H9 (cell line): ENCODE measurements around the gene BCAS3. TPM values are rescaled to one million over a fixed set of nuclear protein-coding genes. Genes with fewer than 3 reads are reported as not detected.

Experiments
- DNase-seq: peaks from one replicate; pipeline ENCODE4 v3.0.0-alpha.2; 2017
- H2AFZ ChIP-seq: one replicate; pipeline ENCODE4 v1.6.1; 2013; ENCODE audit warnings: mild to moderate bottlenecking, low read length, control low read depth, moderate library complexity
- H2AK5ac ChIP-seq: 2 replicates; pipeline ENCODE4 v1.6.1; 2013; ENCODE audit warnings: low read length, control low read depth, mixed read lengths; ENCODE audit not compliant: insufficient read length
- H2BK120ac ChIP-seq: one replicate; pipeline ENCODE4 v1.6.1; 2013; ENCODE audit warnings: low read depth, mild to moderate bottlenecking, low read length, control low read depth, inconsistent platforms; ENCODE audit not compliant: poor library complexity, severe bottlenecking
- H2BK12ac ChIP-seq: 2 replicates; pipeline ENCODE4 v1.6.1; 2013; ENCODE audit warnings: low read length, control low read depth, mixed read lengths, low read depth; ENCODE audit not compliant: insufficient read length
- H2BK15ac ChIP-seq: 2 replicates; pipeline ENCODE4 v1.6.1; 2013; ENCODE audit warnings: low read depth, low read length, control low read depth
- H2BK20ac ChIP-seq: one replicate; pipeline ENCODE4 v1.6.1; 2013; ENCODE audit warnings: low read depth, mild to moderate bottlenecking, low read length, control low read depth, inconsistent platforms; ENCODE audit not compliant: poor library complexity, severe bottlenecking
- H2BK5ac ChIP-seq: 2 replicates; pipeline ENCODE4 v1.6.1; 2013; ENCODE audit warnings: low read length, control low read depth, mixed read lengths; ENCODE audit not compliant: insufficient read length
- H3K14ac ChIP-seq: 2 replicates; pipeline ENCODE4 v1.6.1; 2013; ENCODE audit warnings: low read length, control low read depth; ENCODE audit not compliant: insufficient read depth
- H3K18ac ChIP-seq: 2 replicates; pipeline ENCODE4 v1.6.1; 2013; ENCODE audit warnings: low read depth, mild to moderate bottlenecking, mixed read lengths, low read length, control low read depth; ENCODE audit not compliant: insufficient read length
- H3K23ac ChIP-seq: 2 replicates; pipeline ENCODE4 v1.6.1; 2013; ENCODE audit warnings: low read length, control low read depth, mixed read lengths, low read depth; ENCODE audit not compliant: insufficient read length
- H3K23me2 ChIP-seq: 2 replicates; pipeline ENCODE4 v1.6.1; 2013; ENCODE audit warnings: low read depth, mild to moderate bottlenecking, mixed read lengths, low read length, control low read depth; ENCODE audit not compliant: insufficient read length, poor library complexity, severe bottlenecking
- H3K27ac ChIP-seq: 2 replicates; pipeline ENCODE4 v1.5.1; 2013; ENCODE audit warnings: low read length, control low read depth, mixed read lengths, low read depth; ENCODE audit not compliant: insufficient read length
- H3K27me3 ChIP-seq: 2 replicates; pipeline ENCODE4 v1.6.1; 2013; ENCODE audit warnings: low read length, control low read depth, inconsistent platforms; ENCODE audit not compliant: insufficient read depth
- H3K4ac ChIP-seq: 2 replicates; pipeline ENCODE4 v1.6.1; 2013; ENCODE audit warnings: low read depth, mild to moderate bottlenecking, control low read depth, inconsistent platforms, low read length, moderate library complexity
- H3K4me1 ChIP-seq: 2 replicates; pipeline ENCODE4 v1.6.1; 2013; ENCODE audit warnings: low read length, control low read depth, inconsistent platforms; ENCODE audit not compliant: insufficient read depth
- H3K4me2 ChIP-seq: 2 replicates; pipeline ENCODE4 v1.6.1; 2013; ENCODE audit warnings: low read length, control low read depth, mixed read lengths; ENCODE audit not compliant: insufficient read length, insufficient read depth
- H3K56ac ChIP-seq: 2 replicates; pipeline ENCODE4 v1.6.1; 2013; ENCODE audit warnings: low read depth, mild to moderate bottlenecking, mixed read lengths, low read length, control low read depth; ENCODE audit not compliant: insufficient read length
- H3K79me1 ChIP-seq: 2 replicates; pipeline ENCODE4 v1.6.1; 2013; ENCODE audit warnings: low read depth, mild to moderate bottlenecking, moderate library complexity, low read length, control low read depth, inconsistent platforms; ENCODE audit not compliant: insufficient read depth, poor library complexity, severe bottlenecking
- H3K79me2 ChIP-seq: 2 replicates; pipeline ENCODE4 v1.6.1; 2013; ENCODE audit warnings: low read length, control low read depth, inconsistent platforms; ENCODE audit not compliant: insufficient read depth
- H3K9ac ChIP-seq: 2 replicates; pipeline ENCODE4 v1.6.1; 2013; ENCODE audit warnings: low read length, control low read depth, mixed read lengths; ENCODE audit not compliant: insufficient read length; ENCODE audit errors: extremely low read depth
- H3K9me3 ChIP-seq: one replicate; pipeline ENCODE4 v1.6.1; 2013; ENCODE audit warnings: low read depth, low read length, inconsistent platforms; ENCODE audit not compliant: control insufficient read depth
- H3T11ph ChIP-seq: one replicate; pipeline ENCODE4 v1.6.1; 2013; ENCODE audit warnings: mild to moderate bottlenecking, low read length, control low read depth, inconsistent platforms
- H4K20me1 ChIP-seq: one replicate; pipeline ENCODE4 v1.6.1; 2013; ENCODE audit not compliant: control insufficient read depth, insufficient read length, insufficient read depth
- H4K5ac ChIP-seq: 2 replicates; pipeline ENCODE4 v1.6.1; 2013; ENCODE audit warnings: low read depth, mild to moderate bottlenecking, mixed read lengths, low read length, control low read depth; ENCODE audit not compliant: insufficient read length
- H4K8ac ChIP-seq: replicated peaks from 2 replicates; pipeline ENCODE4 v1.6.1; 2013; ENCODE audit warnings: low read length, control low read depth, mixed read lengths, low read depth; ENCODE audit not compliant: insufficient read length
- H4K91ac ChIP-seq: 2 replicates; pipeline ENCODE4 v1.6.1; 2013; ENCODE audit warnings: low read depth, mild to moderate bottlenecking, moderate library complexity, mixed read lengths, low read length, control low read depth; ENCODE audit not compliant: insufficient read length
- H3K27ac Mint-ChIP-seq, 3 experiments: 2 replicates in 2 of 3; 3 replicates in 1 of 3; pipeline ENCODE4 v1.8.0; 2020 to 2021; ENCODE audit warnings: mixed read lengths in 3 of 3, mild to moderate bottlenecking in 1 of 3, moderate library complexity in 1 of 3
- H3K27me3 Mint-ChIP-seq: 2 replicates; pipeline ENCODE4 v1.8.0; 2021; ENCODE audit warnings: low read depth, mild to moderate bottlenecking, moderate library complexity, mixed read lengths
- H3K36me3 Mint-ChIP-seq, 3 experiments: 2 replicates in 2 of 3; 3 replicates in 1 of 3; pipeline ENCODE4 v1.8.0; 2020 to 2021; ENCODE audit warnings: low read depth in 3 of 3, mixed read lengths in 3 of 3; ENCODE audit not compliant: insufficient read depth in 1 of 3
- H3K4me1 Mint-ChIP-seq, 2 experiments: 2 replicates each; pipeline ENCODE4 v1.8.0; 2020; ENCODE audit warnings: mixed read lengths in 2 of 2
- H3K4me3 Mint-ChIP-seq, 2 experiments: 2 replicates in 1 of 2; 3 replicates in 1 of 2; pipeline ENCODE4 v1.8.0; 2020 to 2021; ENCODE audit warnings: mild to moderate bottlenecking in 2 of 2, mixed read lengths in 2 of 2, moderate library complexity in 1 of 2
- H3K9me3 Mint-ChIP-seq, 2 experiments: 2 replicates in 1 of 2; 3 replicates in 1 of 2; pipeline ENCODE4 v1.8.0; 2020; ENCODE audit warnings: mild to moderate bottlenecking in 2 of 2, mixed read lengths in 2 of 2, moderate library complexity in 1 of 2
- CTCF ChIP-seq: fragments of 200-600 bp; sonication (generic); conservative IDR thresholded peaks from 3 replicates; pipeline ENCODE4 v1.8.0; 2021; ENCODE audit warnings: antibody characterized with exemption, mild to moderate bottlenecking
- WGBS: extraction: QIAGEN DNeasy Blood & Tissue Kit; methylation state at CpG from one replicate; pipeline ENCODE4 v1.1.7; 2013; ENCODE audit warnings: missing lambda C conversion rate, low lambda C conversion rate, mixed read lengths; ENCODE audit not compliant: insufficient read length; ENCODE audit errors: extremely low coverage; 5-methylcytosine and 5-hydroxymethylcytosine counted together
- total RNA-seq: library from RNA; stranded (reverse); gene quantifications from 2 replicates; pipeline ENCODE4 v1.2.1, GENCODE V29; 2021

Gene BCAS3
- total RNA-seq, 1 experiment from 2014 or later, result 22.4 TPM

DNA sequence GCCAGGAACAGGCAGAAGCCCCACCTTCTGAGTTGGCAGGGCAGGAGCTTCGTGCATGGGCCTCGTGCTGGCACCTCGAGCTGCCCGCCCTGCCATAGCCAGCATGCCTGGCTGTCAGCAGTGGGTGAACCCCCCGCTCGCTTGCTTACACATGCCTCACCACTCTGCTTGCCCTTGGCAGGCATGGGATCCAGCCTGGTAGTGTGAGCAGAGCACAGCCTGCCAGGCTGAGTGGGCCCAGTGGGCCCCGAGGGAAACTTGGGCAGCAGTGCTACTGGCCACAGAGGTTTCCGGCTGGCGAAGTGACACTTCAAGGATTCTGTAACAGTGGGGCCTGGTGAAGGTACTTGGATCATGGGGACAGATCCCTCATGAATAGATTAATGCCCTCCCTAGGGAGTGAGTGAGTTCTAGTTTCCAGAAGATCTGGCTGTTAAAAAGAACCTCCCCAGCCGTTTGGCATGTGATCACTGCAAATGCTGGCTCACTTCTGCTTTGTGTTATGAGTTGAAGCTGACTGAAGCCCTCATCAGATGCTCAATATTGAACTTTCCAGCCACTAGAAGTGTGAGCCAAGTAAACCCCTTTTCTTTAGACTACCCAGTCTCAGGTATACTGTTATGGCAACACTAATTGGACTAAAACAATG, 114.7 kb downstream of the BCAS3 start:
- H3K27ac ChIP-seq, result no peak overlapping the region
- no peak overlapping the region for H2AFZ ChIP-seq
- Mint-ChIP-seq H3K4me3 (no peak overlapping the region), H3K27ac (no peak overlapping the region; a peak in 1 of 7 replicates), H3K4me1 (no peaks in the 10 kb centered on the region), H3K27me3 (no peaks in the 10 kb centered on the region), H3K9me3 (no peaks in the 10 kb centered on the region), H3K36me3 (no peaks in the 10 kb centered on the region; a peak in 2 of 7 replicates)
- no peak overlapping the region for H3K14ac ChIP-seq
- no peak overlapping the region for H3K4me2 ChIP-seq
- no peaks in the 10 kb centered on the region for H3K23me2 ChIP-seq
- no peak overlapping the region for H2AK5ac ChIP-seq
- no CpG with 5 or more reads among the region's 10 CpGs for WGBS
- H3K9me3 ChIP-seq, result no peaks in the 10 kb centered on the region
- no peaks in the 10 kb centered on the region for H4K20me1 ChIP-seq
- H3K4ac ChIP-seq, result no peak overlapping the region
- no peak overlapping the region for H2BK20ac ChIP-seq
- H3K4me1 ChIP-seq, result no peaks in the 10 kb centered on the region
- no peak overlapping the region for H3K18ac ChIP-seq
- no peak overlapping the region for H3K9ac ChIP-seq
- H3T11ph ChIP-seq, result no peak overlapping the region
- H3K79me1 ChIP-seq, result no peaks in the 10 kb centered on the region
- no peaks in the 10 kb centered on the region for H3K79me2 ChIP-seq
- no peak overlapping the region for H2BK5ac ChIP-seq
- H2BK12ac ChIP-seq, result no peak overlapping the region
- no peak overlapping the region for H4K8ac ChIP-seq
- TF ChIP-seq CTCF, result no peak
- no peak overlapping the region for H4K91ac ChIP-seq
- H2BK120ac ChIP-seq, result no peak overlapping the region
- H3K23ac ChIP-seq, result no peak overlapping the region
- no peak overlapping the region for H3K56ac ChIP-seq
- no peak for DNase-seq
- no peak overlapping the region for H4K5ac ChIP-seq
- no peak overlapping the region for H2BK15ac ChIP-seq
- H3K27me3 ChIP-seq, result no peaks in the 10 kb centered on the region
